LNCaP clone FGC (cell line): Measurements from ENCODE around the gene PIEZO1.
"Not testable (repeated sequence)": the region's sequence is repeated elsewhere in the genome, so short reads cannot be mapped to it uniquely, and the experiment has no call there.

Experiments used
- DNase-seq: peaks from one replicate; pipeline ENCODE4 v3.0.0-alpha.2; 2011; ENCODE audit warnings: low read depth
- H3K4me3 ChIP-seq: 2 replicates; pipeline ENCODE4 v1.5.1; 2011; ENCODE audit warnings: mild to moderate bottlenecking, low read depth, low read length, control low read depth
- CTCF ChIP-seq: IDR thresholded peaks from 2 replicates; pipeline ENCODE4 v1.5.1; 2012; ENCODE audit warnings: mild to moderate bottlenecking; ENCODE audit not compliant: control insufficient read depth, insufficient read depth; ENCODE audit errors: extremely low read depth

PIEZO1 gene

DNA sequence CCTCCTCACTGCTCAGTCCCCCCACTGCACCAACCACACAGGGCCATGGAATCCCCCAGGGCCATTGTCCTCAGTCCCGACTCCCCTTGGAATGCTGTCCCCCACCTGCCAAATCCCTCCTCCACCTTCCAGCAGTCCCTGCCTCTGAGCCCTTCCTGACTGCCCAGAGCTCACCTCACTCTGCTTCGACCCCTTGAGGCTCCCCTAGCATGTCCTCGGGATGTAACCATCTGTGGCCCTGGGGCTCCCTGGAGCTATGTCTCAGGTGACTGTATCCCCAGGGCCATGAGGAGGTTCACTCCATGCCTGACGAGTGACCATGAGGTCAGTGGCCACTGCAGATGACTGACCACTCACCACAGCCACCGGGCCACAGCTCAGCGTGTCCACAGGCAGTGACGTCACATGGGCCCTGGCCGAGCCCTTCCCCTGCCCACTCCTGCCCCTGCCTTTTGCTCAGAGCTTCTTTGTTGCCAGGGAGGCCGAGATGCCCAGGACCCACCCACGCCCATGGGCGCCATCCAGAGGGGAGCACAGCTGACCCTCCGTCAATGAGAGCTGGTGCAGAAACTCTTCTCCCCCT lies 7.7 kb upstream of the PIEZO1 start:
- no peak for TF ChIP-seq CTCF
- H3K4me3 ChIP-seq, result no peak overlapping the region
- DNase-seq, result no peak

DNA sequence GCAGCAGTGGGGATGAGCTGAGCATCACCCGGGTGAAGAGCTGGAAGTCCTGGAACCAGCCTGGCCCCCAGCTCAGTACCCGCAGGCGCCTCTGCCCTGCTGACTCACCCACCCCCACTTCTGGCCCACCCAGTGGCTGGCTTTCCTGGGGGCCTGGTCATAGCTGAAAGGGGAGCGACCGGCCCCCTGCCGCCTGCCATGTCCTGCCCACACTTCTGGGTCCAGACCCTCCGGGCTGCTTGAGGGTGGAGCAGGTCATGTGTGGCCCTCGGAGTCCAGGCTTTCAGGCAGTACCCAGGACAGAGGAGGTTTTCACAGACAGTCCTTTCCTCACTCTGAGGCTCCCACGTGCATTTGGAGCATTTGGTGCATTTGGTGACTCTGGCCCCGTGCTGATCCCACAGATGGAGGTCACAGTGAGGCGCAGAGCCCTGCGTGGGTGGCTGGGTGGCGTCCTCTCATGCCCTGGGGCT lies 7.1 kb upstream of the PIEZO1 start:
- no peak for TF ChIP-seq CTCF
- no peak overlapping the region for H3K4me3 ChIP-seq
- no peak for DNase-seq

GRCh38 chr16:88790312-88791211 lies 5.5 kb upstream of the PIEZO1 start:
- TF ChIP-seq CTCF, result no peak
- H3K4me3 ChIP-seq, result no peak overlapping the region
- no peak for DNase-seq

DNA sequence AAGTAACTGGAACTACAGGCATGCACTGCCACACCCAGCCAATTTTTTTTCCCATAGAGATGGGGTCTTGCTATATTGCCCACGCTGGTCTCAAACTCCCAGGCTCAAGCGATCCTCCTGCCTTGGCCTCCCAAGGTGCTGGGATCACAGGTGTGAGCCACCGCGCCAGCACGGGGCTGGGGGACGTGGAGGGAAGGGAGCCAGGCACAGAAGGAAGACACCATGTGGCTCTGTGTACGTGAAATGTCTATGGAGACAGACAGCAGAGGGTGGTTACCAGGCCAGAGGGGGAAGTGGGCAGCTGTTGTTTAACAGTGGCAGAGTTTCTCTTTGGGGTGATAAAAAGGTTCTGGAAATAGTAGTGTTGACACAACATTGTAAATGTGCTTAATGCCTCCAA lies 4.6 kb upstream of the PIEZO1 start:
- no peak for TF ChIP-seq CTCF
- no peak overlapping the region for H3K4me3 ChIP-seq
- DNase-seq, result no peak

DNA sequence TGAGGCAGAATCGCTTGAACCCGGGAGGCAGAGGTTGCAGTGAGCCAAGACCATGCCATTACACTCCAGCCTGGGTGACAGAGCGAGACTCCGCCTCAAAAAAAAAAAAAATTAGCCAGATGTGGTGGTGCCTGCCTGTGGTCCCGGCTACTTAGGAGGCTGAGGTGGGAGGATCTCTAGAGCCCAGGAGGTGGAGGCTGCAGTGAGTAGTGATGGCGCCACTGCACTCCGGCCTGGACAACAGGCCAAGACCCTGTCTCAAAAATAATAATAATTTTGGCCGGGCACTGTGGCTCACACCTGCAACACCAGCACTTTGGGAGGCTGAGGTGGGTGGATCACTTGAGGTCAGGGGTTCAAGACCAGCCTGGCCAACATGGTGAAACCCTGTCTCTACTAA lies 3.7 kb upstream of the PIEZO1 start:
- H3K4me3 ChIP-seq, DNase-seq: not testable (repeated sequence)

GRCh38 chr16:88787579-88788314 lies 2.7 kb upstream of the PIEZO1 start:
- no peak for TF ChIP-seq CTCF
- no peak overlapping the region for H3K4me3 ChIP-seq
- DNase-seq, result no peak

GRCh38 chr16:88784856-88785105 lies 239 bp downstream of the PIEZO1 start:
- no peak for DNase-seq
- TF ChIP-seq CTCF, result no peak
- peak overlapping the region; percentile 78 for H3K4me3 ChIP-seq
